GM18868 (cell line): ENCODE data around the gene HADHA.
"Not testable (repeated sequence)": the region's sequence is repeated elsewhere in the genome, so short reads cannot be mapped to it uniquely, and the experiment has no call there.

Experiments used
- ATAC-seq: cut with Tn5 transposase; IDR thresholded peaks from one replicate; pipeline ENCODE4 v1.9.1; 2021; ENCODE audit warnings: mild to moderate bottlenecking, moderate library complexity; ENCODE audit not compliant: unreplicated experiment

Gene HADHA

DNA sequence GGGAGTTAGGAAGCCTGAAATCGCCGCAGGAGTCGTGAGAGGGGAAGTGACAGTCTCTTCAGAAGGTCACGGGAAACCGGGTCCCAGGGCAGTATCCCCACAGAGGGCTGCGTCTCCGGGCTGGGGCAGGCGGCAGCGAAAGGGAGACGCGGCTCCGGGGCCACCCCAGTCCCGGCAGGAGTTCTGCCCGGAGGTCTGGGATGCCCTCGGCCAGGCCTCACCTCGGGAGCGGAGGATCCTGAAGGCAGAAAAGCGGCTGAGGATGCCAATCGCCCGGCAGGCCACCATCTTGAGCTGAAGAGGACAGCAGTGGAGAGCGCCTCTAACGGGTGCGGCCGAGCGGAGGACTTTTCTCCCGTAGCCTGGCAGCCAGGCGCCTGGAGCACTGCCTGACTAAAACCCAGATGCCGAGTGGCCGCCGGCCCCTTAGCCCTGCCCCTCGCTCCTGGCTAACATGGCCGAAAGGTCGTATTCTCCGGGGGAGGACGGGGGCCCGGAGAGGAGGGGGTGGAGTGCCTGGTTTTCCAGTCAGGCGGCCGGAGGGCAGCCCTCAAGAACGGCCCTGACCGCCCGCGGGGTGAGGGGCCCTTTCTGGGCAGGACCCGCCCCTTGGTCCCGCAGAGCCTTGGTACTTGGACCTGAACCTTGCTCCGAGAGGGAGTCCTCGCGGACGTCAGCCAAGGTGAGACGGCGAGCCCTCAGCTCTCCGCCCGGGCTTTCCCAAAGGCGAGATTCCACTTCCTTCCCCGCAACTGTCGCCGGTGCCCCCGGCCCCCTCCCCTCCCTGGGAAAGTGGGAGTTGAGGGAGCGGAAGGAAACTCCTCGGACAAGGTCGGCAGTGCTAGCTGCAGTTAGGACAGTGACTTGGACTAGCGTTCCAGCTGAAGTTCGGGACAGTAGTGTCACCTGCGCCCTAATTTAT, at the start of gene HADHA, which contains the start of gene HADHB:
HADHA (minus strand) TSS at position 324 of the 922 bp plus-strand sequence; CDS start at position 288, 36 bp downstream.
HADHB (plus strand) TSS at position 631 of the 922 bp plus-strand sequence. CDS start 9,316 bp downstream, outside the sequence.
- peak; percentile 61 for ATAC-seq

DNA sequence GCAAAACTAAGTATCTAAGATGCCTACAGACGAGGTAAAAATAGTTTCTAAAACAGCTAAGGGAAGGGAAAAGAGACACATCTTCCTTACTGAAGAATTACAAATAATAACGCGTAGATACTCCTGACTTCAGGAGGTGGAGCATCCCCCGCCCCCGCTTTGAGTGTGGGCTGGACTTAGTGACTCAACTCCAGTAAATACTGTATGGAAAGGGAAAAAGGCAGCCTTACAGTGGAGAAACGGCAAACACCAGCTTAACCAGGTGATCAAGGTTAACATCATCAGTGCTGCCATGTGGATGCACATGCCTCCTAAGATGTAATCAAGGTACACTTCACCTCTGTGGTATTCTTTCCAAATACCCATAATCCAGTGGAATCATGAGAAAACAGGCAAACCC, 48.2 kb upstream of the HADHA start:
- ATAC-seq = no peak

DNA sequence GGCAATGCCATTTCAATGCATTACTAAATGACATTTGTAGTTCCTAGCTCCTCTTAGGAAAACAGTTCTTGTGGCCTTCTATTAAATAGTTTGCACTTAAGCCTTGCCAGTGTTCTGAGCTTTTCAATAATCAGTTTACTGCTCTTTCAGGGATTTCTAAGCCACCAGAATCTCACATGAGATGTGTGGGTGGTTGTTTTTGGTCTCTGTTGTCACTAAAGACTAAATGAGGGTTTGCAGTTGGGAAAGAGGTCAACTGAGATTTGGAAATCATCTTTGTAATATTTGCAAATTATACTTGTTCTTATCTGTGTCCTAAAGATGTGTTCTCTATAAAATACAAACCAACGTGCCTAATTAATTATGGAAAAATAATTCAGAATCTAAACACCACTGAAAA, 45.6 kb upstream of the HADHA start:
- no peak for ATAC-seq

DNA sequence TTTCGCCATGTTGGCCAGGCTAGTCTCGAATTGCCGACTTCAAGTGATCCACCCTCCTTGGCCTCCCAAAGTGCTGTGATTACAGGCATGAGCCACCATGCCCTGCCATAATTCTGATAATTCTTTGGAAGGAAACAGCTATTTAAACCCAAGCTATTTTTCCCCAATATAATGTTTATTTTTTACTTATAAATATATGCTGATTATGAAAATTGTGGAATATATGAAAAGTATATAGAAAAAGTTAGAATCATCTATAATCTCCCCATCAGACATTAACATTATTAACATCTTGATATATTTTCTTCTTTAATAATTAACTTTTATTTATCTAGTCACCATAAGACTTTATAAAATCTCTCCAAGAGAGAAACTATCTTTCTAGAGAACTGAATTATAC, 41.5 kb upstream of the HADHA start:
- ATAC-seq = no peak

DNA sequence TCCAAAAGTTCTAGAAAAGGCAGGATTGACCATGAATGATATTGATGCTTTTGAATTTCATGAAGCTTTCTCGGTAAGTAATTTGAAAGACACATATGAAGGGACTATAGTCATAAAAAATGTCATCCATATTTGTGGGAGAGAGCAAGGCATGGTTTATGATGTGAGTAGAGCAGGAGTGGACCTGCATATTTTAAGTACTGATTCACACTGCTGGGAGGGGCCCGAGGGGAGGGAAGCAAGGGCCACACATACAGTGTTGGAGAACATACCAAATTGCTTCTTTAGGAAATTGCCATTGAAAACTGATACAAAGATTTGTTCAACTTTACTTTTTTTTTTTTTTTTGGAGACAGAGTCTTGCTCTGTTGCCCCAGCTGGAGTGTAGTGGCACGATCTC, 39.7 kb upstream of the HADHA start:
- no peak for ATAC-seq

DNA sequence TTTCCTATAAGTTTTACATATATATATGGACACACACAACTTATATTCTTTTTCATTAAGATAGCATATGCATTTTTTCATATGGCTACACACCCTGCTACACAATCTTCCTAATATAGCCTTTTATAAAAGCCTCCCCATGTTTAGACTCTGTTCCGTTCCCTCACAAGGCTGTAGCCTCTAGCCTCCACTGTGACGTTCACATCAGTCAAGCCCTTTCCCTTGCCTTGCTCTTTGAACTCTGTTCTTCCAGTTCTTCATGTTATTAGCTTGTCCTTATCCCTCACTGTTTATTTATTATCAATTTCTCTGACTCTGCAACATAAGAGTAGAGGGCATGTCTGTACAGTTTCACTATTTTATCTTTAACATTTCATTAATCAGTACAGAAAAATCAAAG, 39.2 kb upstream of the HADHA start:
- ATAC-seq = no peak

DNA sequence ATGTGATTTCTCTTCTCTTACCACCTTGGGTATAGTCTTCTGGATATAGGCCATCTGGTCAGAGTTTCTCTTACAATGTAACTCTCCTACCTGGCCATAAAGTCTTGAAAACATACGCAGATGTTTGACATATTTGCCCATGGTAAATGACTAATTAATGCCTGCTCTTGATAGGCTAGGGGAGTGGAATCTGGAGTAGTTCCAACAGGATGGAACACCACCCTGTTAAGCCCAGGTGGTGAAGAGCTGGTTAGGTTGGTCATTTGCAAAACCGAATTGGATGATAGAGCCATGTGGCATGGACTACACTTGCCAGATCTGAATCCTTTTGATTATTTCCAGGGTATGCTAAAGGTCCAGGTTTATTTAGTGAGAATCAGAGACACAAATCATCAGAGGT, 36.8 kb upstream of the HADHA start:
- ATAC-seq = no peak

DNA sequence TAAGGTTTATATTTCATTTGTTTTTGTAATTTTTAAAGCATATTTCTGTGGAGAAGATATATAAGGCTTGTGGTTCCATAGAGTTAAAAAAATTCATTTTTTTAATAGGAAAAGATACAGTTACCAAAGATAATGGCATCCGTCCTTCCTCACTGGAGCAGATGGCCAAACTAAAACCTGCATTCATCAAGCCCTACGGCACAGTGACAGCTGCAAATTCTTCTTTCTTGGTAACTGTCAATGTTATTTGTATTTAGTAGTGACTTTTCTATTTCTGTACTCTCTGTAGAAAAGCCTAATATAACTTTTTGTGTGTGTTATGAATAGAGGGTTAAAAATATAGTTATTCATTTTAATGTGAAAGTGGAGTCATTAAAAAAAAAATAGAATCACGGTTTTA, 35.5 kb upstream of the HADHA start:
- no peak for ATAC-seq

DNA sequence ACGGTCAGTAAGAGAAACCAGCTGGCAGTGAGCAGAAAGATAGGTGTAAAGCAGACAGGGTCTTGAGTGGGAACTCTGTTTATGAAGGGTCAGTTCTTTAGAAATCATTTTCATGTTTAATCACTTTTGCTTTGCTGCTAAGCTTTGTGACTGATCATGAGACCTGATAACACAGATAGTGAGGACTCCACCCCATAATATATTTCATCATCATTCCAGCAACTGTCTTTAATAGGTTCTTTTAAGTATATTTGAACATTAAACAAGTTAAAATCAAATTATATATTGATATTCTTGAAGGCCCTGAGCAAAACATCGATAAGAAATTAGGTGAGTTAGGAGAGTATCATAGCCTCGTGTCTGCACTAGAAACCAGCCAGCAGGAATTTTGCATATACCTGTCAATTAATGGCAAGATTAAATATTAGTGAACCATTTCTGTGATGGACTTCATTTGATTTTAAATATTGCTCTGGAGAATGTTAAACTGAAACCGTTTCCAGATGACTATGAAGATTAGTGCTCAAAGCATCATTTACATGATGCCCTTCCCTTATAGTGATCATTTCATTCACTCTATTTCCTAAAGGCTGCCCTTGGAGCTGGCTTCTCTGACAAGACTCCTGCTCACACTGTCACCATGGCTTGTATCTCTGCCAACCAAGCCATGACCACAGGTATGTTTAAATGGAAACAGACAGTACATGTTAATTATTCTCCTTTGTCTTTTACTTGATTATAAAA, 32.2 kb upstream of the HADHA start:
- no peak for ATAC-seq

DNA sequence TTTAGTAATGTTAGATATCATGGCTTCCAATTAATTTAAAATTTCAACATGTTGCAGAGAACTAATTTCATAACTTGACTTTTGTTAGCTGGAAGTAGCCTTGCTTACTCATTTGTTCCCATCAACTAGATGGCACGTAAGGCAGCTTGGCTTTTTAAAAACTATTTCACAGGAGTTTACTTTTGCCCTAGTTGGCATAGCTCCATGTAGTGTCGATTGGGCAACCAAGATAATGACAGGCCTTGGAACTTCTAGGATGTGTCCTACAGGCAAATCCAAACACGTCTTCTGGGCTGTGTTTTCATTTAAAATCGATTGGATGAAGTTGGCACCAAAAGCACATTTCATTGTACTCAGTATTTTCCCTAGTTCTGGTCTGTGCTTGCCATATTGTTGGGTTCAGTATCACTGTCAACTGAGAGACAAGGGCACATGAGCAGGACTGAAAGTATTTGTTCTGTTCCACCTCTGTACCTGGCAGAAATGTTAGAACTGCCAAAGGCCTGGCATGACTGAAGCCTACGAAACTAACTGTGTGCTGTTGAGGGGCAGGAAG, 29.7 kb upstream of the HADHA start:
- no peak for ATAC-seq

DNA sequence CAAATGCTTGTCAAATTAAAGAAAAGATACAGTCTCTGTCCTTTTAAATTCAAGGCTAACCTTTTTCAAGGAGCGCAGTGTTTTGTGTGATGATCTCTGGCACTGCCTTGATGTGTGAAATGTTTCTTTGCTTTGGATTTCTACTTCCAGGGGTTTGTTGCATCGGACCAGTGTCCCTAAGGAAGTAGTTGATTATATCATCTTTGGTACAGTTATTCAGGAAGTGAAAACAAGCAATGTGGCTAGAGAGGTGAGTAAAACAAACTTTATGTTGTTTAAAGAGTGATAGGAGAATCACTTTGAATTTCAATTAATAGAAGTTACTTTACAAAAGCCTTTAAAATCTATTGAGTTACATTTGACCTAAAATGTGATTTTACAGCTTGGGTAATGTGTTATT, 29.1 kb upstream of the HADHA start:
- ATAC-seq = no peak

DNA sequence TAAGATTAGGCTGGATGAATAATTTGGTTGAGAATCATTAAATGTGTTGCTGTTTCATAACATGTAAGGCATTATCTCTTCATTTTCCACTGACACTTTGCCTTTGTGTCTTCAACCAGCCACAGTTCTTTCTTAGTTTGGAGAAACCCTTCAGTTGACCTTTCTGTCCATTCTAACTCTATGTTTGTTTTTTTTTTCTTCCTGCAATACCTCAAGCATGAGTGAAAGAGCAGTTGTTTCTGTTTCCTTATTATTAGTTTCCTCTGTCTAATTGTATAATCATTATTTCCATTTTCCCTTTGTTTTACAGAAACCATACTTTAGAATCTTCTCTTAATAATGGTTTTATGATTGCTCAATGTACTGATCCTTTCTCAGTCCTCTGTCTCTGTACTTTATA, 25.9 kb upstream of the HADHA start:
- no peak for ATAC-seq

DNA sequence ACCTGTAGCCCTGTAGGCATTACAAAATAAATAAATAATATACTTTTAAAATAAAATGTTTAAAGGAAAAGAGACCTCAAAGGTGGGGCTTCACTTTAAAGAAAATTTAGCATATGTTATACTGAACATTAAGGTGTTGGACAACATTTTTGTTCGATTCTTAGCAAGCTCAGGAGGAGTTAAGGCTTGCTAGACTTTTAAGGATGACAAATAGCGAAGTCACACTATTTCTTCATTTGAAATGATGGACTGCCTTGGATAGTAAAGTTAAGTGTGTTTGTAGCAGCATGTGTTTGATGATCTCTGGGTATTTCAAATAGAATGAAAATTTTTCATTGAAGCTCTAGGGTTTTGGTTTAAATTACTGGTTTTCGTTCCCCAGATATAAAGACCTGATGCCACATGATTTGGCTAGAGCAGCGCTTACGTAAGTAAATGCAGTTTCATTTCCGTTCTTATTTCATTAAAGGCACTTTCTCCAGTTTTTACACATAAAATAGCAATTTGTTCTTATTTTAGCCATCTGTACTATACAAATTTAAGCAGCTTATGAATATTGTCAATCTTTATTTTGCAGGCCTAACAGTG, 25.2 kb upstream of the HADHA start:
- no peak for ATAC-seq

DNA sequence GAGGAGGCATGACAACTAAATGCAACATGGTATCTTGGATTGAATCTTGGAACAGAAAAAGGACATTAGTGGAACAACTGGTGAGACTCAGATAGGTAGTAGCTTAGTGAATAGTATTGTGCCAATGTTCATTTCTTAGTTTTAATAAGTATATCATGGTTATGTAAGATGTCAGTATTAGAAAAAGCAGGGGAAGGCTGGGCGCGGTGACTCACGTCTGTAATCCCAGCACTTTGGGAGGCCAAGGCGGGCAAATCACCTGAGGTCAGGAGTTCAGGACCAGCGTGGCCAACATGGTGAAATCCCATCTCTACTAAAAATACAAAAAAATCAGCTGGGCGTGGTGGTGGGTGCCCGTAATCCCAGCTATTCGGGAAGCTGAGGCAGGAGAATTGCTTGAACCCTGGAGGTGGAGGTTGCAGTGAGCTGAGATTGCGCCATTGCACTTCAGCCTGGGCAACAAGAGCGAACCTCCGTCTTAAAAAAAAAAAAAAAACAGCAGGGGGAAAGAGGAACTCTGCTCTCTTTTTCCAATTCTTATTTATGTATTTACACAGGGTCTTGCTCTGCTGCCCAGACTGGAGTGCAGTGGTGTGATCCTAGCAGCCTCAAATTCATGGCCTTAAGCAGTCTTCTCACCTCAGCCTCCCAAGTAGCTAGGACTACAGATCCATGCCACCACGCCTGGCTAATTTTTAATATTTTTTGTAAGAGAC, 24.4 kb upstream of the HADHA start:
- ATAC-seq = not testable (repeated sequence)

DNA sequence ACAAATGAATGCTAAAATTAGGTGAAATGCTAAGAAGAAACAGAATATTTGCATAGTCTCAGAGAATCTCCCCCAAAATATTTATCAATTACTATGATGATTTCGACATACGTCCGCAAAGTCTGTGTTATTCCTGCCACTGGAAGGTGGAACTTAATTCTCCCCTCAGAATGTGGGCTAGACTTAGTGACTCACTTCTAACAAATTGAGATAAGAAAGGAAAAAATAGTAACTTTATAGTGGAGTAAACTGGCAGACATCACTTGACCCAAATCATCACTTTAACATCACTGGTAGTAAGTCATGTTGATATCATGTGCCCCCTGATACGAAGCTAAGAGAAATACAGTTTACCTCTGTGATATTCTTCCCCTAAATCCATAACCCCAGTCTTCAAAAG, 23.8 kb upstream of the HADHA start:
- no peak for ATAC-seq

DNA sequence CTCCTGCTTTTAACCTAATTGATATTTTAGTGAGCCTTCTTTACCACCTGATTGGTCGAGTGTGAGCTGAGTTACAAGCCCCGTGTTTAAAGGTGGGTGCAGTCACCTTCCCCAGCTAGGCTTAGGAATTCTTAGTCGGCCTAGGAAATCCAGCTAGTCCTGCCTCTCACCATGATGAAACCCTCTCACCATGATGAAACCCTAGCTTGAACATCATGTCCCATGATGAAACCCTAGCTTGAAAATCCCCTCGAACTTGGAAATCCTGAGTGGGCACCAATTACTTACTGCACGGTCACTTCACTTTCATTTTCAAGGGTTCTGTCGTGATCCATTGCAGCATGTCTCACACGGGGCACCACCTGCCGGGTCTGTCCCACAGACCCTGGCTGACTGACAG, 14.4 kb upstream of the HADHA start:
- ATAC-seq = not testable (repeated sequence)

DNA sequence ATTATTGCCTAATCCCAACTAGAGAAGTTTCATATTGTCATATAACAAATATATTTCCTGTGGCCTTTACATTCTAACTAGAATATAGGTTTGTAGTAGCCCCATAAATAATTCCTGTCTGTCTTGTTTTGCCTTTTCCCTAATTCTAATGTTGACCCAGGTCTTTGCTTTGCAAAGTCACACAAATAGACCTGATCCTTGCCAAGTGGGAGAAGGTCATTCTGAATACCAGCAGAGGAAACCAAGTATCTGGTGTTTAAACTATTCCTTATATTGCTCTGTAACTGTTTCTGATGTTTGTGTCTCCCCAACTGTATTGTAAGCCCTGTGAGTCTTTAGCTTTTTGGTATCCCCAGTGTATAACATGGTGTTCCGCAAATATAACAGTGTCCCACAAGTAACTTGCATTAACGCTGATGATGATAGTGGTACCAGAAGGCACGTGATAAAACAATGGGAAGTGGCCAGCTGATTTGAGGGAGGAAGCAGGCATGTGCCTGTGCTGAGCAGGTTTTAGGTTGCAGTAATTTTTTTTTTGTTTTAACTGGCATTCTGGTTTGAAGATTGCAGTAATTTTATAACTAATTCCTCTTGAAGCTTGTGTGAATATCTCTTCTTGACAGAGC, 11.4 kb upstream of the HADHA start:
- no peak for ATAC-seq

DNA sequence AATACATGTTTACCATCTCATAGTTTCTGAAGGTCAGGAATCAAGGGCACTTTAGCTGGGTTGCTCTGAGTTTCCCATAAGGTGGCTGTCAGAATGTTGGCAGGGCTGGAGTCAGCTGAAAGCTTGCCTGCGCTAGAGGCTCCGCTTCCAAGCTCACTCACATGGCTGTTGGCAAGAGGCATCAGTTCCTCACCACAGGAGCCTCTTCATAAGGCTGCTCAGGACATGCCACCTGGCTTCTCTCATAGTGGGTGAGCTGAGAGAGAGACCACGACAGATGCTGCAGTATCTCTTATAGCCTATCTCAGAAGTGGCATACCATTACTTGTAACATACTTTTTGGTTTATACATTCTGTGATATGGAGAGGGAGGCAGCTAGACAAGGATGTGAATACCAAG, 7.5 kb upstream of the HADHA start:
- ATAC-seq = no peak

DNA sequence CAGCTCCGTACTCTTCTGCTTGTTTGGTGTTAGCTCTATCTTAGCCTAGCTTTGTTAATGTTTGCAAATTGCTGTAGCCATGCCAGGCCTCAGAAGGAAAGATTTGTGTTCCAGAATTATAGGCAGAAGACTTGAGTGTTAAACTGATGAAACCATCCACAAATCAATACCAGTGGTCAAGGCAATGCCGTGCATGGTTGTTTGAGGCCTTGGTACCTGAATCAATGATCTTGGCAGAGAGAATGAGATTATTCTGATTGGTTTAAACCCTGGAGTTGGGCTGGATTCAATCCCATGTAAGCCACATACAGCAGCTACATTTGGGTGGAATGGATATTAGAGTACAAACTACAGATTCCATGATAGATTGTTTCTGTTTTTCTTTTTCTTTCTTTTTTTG, 5.2 kb upstream of the HADHA start:
- no peak for ATAC-seq

DNA sequence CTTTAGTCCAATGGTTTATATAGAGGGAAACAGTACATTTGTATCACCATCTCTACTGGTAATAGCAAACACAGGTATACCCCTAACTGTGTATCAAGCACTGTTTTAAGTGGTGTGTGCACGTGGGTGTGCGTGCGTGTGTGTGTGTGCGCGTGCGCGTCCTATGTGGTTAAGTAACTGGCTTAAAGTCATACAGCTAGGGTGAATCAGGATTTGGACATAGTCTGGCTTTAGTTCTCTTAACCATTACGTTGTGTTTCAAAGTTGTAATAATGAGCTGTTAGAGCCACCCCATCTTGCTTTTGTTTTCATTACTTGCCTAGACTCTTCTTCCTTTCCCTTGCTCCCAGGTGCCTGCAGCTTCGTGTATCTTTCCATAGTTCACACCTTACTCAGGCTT, 2.4 kb upstream of the HADHA start:
- ATAC-seq = no peak
